GM23248 (cell line): Measurements from ENCODE around the gene RASGEF1C. TPM values are rescaled to one million over a fixed set of nuclear protein-coding genes. Genes with fewer than 3 reads are reported as not detected.

ENCODE experiments used
- DNase-seq: peaks from one replicate; pipeline ENCODE4 v3.0.0-alpha.2; 2015
- H2AFZ ChIP-seq: fragments of 200-600 bp; sonication (generic); 2 replicates; pipeline ENCODE4 v1.6.1; 2016; ENCODE audit warnings: antibody characterized with exemption
- H3F3A ChIP-seq: fragments of 200-600 bp; sonication (generic); 2 replicates; pipeline ENCODE4 v1.6.1; 2016; ENCODE audit warnings: mild to moderate bottlenecking, antibody characterized with exemption, mixed run types; ENCODE audit not compliant: insufficient read depth
- H3K27ac ChIP-seq: fragments of 200-600 bp; sonication (generic); 2 replicates; pipeline ENCODE4 v1.5.1; 2016; ENCODE audit warnings: mild to moderate bottlenecking
- H3K27me3 ChIP-seq: fragments of 200-600 bp; sonication (generic); replicated peaks from 2 replicates; pipeline ENCODE4 v1.6.1; 2016; ENCODE audit warnings: mild to moderate bottlenecking; ENCODE audit not compliant: insufficient read depth
- H3K36me3 ChIP-seq: fragments of 200-600 bp; sonication (generic); 2 replicates; pipeline ENCODE4 v1.6.1; 2016; ENCODE audit warnings: low read depth, mild to moderate bottlenecking
- H3K4me1 ChIP-seq: fragments of 200-600 bp; sonication (generic); 2 replicates; pipeline ENCODE4 v1.6.1; 2016; ENCODE audit warnings: mild to moderate bottlenecking; ENCODE audit not compliant: insufficient read depth
- H3K4me2 ChIP-seq: fragments of 200-600 bp; sonication (generic); one replicate; pipeline ENCODE4 v1.6.1; 2016; ENCODE audit warnings: mild to moderate bottlenecking; ENCODE audit not compliant: unreplicated experiment
- H3K4me3 ChIP-seq: fragments of 200-600 bp; sonication (generic); 2 replicates; pipeline ENCODE4 v1.5.1; 2016; ENCODE audit warnings: mild to moderate bottlenecking
- H3K79me2 ChIP-seq: fragments of 200-600 bp; sonication (generic); 2 replicates; pipeline ENCODE4 v1.6.1; 2016; ENCODE audit warnings: mild to moderate bottlenecking; ENCODE audit not compliant: insufficient read depth
- H3K9ac ChIP-seq: fragments of 200-600 bp; sonication (generic); 2 replicates; pipeline ENCODE4 v1.6.1; 2016; ENCODE audit warnings: mild to moderate bottlenecking
- H3K9me2 ChIP-seq: fragments of 200-600 bp; sonication (generic); 2 replicates; pipeline ENCODE4 v1.6.1; 2016; ENCODE audit warnings: mixed run types, mild to moderate bottlenecking, moderate library complexity; ENCODE audit not compliant: insufficient read depth
- H3K9me3 ChIP-seq: fragments of 200-600 bp; sonication (generic); one replicate; pipeline ENCODE4 v1.6.1; 2017; ENCODE audit warnings: low read depth
- H4K20me1 ChIP-seq: fragments of 200-600 bp; sonication (generic); 2 replicates; pipeline ENCODE4 v1.6.0; 2016; ENCODE audit not compliant: insufficient read depth
- EZH2 ChIP-seq: fragments of 200-600 bp; sonication (generic); IDR thresholded peaks from 2 replicates; pipeline ENCODE4 v1.6.1; 2018; ENCODE audit warnings: antibody characterized with exemption, mild to moderate bottlenecking; ENCODE audit not compliant: insufficient read depth, poor library complexity, severe bottlenecking
- EZH2phosphoT487 ChIP-seq: fragments of 200-600 bp; sonication (generic); IDR thresholded peaks from 2 replicates; pipeline ENCODE4 v1.6.1; 2018; ENCODE audit warnings: antibody characterized with exemption, moderate library complexity, mild to moderate bottlenecking, low read depth; ENCODE audit not compliant: insufficient read depth
- WGBS, 2 experiments: methylation state at CpG; one replicate each; pipeline ENCODE4 v1.1.6; 2015 to 2017; ENCODE audit warnings: low lambda C conversion rate in 2 of 2, low coverage in 1 of 2; ENCODE audit errors: missing lambda C conversion rate in 2 of 2; 5-methylcytosine and 5-hydroxymethylcytosine counted together
- in situ Hi-C: fragments of 300-500 bp; cut with MboI; formaldehyde crosslinking; loops from 2 replicates; pipeline ENCODE4 v1.15.0; 2020
- polyA plus RNA-seq: library from polyadenylated mRNA; unstranded; fragments of >200 nt; fragmentation: Nextera tagmentation; extraction: Ambion mirVana; gene quantifications from 2 replicates; pipeline ENCODE4 v1.2.1, GENCODE V29; 2016
- total RNA-seq: library from RNA; depleted of rRNA; stranded (reverse); fragments of >200 nt; shearing (Covaris generic); gene quantifications from 2 replicates; pipeline ENCODE4 v1.2.3, GENCODE V29; 2014

Gene RASGEF1C
- total and polyA plus RNA-seq, 2 experiments from 2014 or later, result not detected

- H3K9me3 ChIP-seq, result no peaks in the 10 kb centered on the region
- H3K27me3 ChIP-seq, result peaks cover 4% of the 10 kb centered on the region
- no peak overlapping the region for H3K9ac ChIP-seq
- H4K20me1 ChIP-seq, result no peaks in the 10 kb centered on the region
- DNase-seq, result no peak
- H3K4me2 ChIP-seq, result no peak overlapping the region
- no peaks in the 10 kb centered on the region for H3K79me2 ChIP-seq
- in situ Hi-C loops, result no loop called here
- H3K27ac ChIP-seq, result no peak overlapping the region
- no peaks in the 10 kb centered on the region for H3K9me2 ChIP-seq
- no peak overlapping the region for H2AFZ ChIP-seq
- no peak for TF ChIP-seq EZH2
- TF ChIP-seq EZH2phosphoT487, result no peak
- 72 to 76% methylated on average over 10 of the region's 10 CpGs for WGBS, 2 experiments
- no peaks in the 10 kb centered on the region for H3K4me1 ChIP-seq
- no peaks in the 10 kb centered on the region for H3K36me3 ChIP-seq
- no peaks in the 10 kb centered on the region for H3F3A ChIP-seq
- no peak overlapping the region for H3K4me3 ChIP-seq
Measured at GRCh38 chr5:180096616-180097015, 112.4 kb downstream of the RASGEF1C start.

- no peaks in the 10 kb centered on the region for H3K9me2 ChIP-seq
- no peaks in the 10 kb centered on the region for H3K79me2 ChIP-seq
- H2AFZ ChIP-seq, result no peak overlapping the region
- no peaks in the 10 kb centered on the region for H3K4me1 ChIP-seq
- H3F3A ChIP-seq, result no peaks in the 10 kb centered on the region
- H3K4me3 ChIP-seq, result no peak overlapping the region
- TF ChIP-seq EZH2 (no peak), EZH2phosphoT487 (no peak)
- WGBS, 2 experiments, result 43 to 44% methylated on average over 9 of the region's 9 CpGs
- no peaks in the 10 kb centered on the region for H4K20me1 ChIP-seq
- peaks cover 4% of the 10 kb centered on the region for H3K27me3 ChIP-seq
- DNase-seq, result no peak
- no peaks in the 10 kb centered on the region for H3K36me3 ChIP-seq
- H3K4me2 ChIP-seq, result no peak overlapping the region
- H3K9ac ChIP-seq, result no peak overlapping the region
- in situ Hi-C loops, result no loop called here
- no peaks in the 10 kb centered on the region for H3K9me3 ChIP-seq
- no peak overlapping the region for H3K27ac ChIP-seq
Measured at GRCh38 chr5:180095545-180095944, 113.5 kb downstream of the RASGEF1C start.

- WGBS, 2 experiments, result 60 to 67% methylated on average over 9 of the region's 9 CpGs
- H3K9me2 ChIP-seq, result no peaks in the 10 kb centered on the region
- no peak overlapping the region for H3K9ac ChIP-seq
- no peak for TF ChIP-seq EZH2phosphoT487
- no peak for TF ChIP-seq EZH2
- no peaks in the 10 kb centered on the region for H3K4me1 ChIP-seq
- no peak for DNase-seq
- H3K4me2 ChIP-seq, result no peak overlapping the region
- in situ Hi-C loops, result no loop called here
- H3K27me3 ChIP-seq, result peaks cover 4% of the 10 kb centered on the region
- H3K27ac ChIP-seq, result no peak overlapping the region
- no peaks in the 10 kb centered on the region for H3F3A ChIP-seq
- no peak overlapping the region for H2AFZ ChIP-seq
- no peaks in the 10 kb centered on the region for H3K36me3 ChIP-seq
- H3K4me3 ChIP-seq, result no peak overlapping the region
- no peaks in the 10 kb centered on the region for H3K9me3 ChIP-seq
- no peaks in the 10 kb centered on the region for H4K20me1 ChIP-seq
- no peaks in the 10 kb centered on the region for H3K79me2 ChIP-seq
Measured at GRCh38 chr5:180093651-180094382, 115.2 kb downstream of the RASGEF1C start.

- no peak overlapping the region for H3K27ac ChIP-seq
- WGBS, 2 experiments, result 79 to 85% methylated on average over 6 of the region's 6 CpGs
- in situ Hi-C loops, result no loop called here
Measured at GRCh38 chr5:180093241-180093640, 115.8 kb downstream of the RASGEF1C start.

More at GRCh38 chr5:180093241-180093640, 115.8 kb downstream of the RASGEF1C start:
- H3K4me2 ChIP-seq, result no peak overlapping the region
- no peaks in the 10 kb centered on the region for H3K4me1 ChIP-seq
- no peak for DNase-seq
- no peak overlapping the region for H3K4me3 ChIP-seq
- no peak overlapping the region for H2AFZ ChIP-seq
- no peaks in the 10 kb centered on the region for H4K20me1 ChIP-seq
- no peaks in the 10 kb centered on the region for H3K79me2 ChIP-seq
- H3K9me3 ChIP-seq, result no peaks in the 10 kb centered on the region
- peaks cover 4% of the 10 kb centered on the region for H3K27me3 ChIP-seq
- no peaks in the 10 kb centered on the region for H3F3A ChIP-seq
- H3K36me3 ChIP-seq, result no peaks in the 10 kb centered on the region
- H3K9ac ChIP-seq, result no peak overlapping the region
- H3K9me2 ChIP-seq, result no peaks in the 10 kb centered on the region
- TF ChIP-seq EZH2 (no peak), EZH2phosphoT487 (no peak)
